GM13977 (cell line): ENCODE results near the gene MYCBP2.

ENCODE experiments used
- DNase-seq: peaks from one replicate; pipeline ENCODE4 v3.0.0; 2012; ENCODE audit warnings: low spot score
- CTCF ChIP-seq: IDR thresholded peaks from 2 replicates; pipeline ENCODE4 v1.5.1; 2012; ENCODE audit warnings: mild to moderate bottlenecking, control low read depth; ENCODE audit not compliant: insufficient read depth; ENCODE audit errors: extremely low read depth, missing control alignments
- in situ Hi-C: fragments of 300-500 bp; cut with MboI; formaldehyde crosslinking; loops from one replicate; pipeline ENCODE4 v1.12.0; 2022; ENCODE audit warnings: low sequenced_read_pairs, low pct_unique_long_range_greater_than_20kb, mixed read lengths, inconsistent platforms; ENCODE audit not compliant: unreplicated experiment

The MYCBP2 gene

GRCh38 chr13:77036279-77036678 lies 290.6 kb downstream of the MYCBP2 start:
- no peak for DNase-seq
- in situ Hi-C loops: no loop called here
- no peak for TF ChIP-seq CTCF

GRCh38 chr13:77034881-77035280 lies 292.0 kb downstream of the MYCBP2 start:
- DNase-seq: no peak
- in situ Hi-C loops: no loop called here
- no peak for TF ChIP-seq CTCF

GRCh38 chr13:77033717-77034302 lies 293.1 kb downstream of the MYCBP2 start:
- TF ChIP-seq CTCF: no peak
- in situ Hi-C loops: no loop called here
- no peak for DNase-seq

- in situ Hi-C loops: no loop called here
- TF ChIP-seq CTCF: no peak
- no peak for DNase-seq
Observed at GRCh38 chr13:77031656-77032243, 295.1 kb downstream of the MYCBP2 start.

- no peak for DNase-seq
- no peak for TF ChIP-seq CTCF
- in situ Hi-C loops: no loop called here
Observed at GRCh38 chr13:77029436-77029835, 297.5 kb downstream of the MYCBP2 start.

- no peak for DNase-seq
- in situ Hi-C loops: no loop called here
- no peak for TF ChIP-seq CTCF
Observed at GRCh38 chr13:77028202-77028601, 298.7 kb downstream of the MYCBP2 start.
